ENCODE measurements around the gene OPA1. TPM values are rescaled to one million over a fixed set of nuclear protein-coding genes. Genes with fewer than 3 reads are reported as not detected.

OPA1 gene
- total and polyA plus RNA-seq, 2 of the 13 experiments (the other 11 are each of a cell fraction or from before 2014, with no cell fraction given) = 26.7 to 78.5 TPM

GRCh38 chr3:193693774-193694173 lies 100.8 kb downstream of the OPA1 start (continued):
- TF ChIP-seq, protein P1, sequence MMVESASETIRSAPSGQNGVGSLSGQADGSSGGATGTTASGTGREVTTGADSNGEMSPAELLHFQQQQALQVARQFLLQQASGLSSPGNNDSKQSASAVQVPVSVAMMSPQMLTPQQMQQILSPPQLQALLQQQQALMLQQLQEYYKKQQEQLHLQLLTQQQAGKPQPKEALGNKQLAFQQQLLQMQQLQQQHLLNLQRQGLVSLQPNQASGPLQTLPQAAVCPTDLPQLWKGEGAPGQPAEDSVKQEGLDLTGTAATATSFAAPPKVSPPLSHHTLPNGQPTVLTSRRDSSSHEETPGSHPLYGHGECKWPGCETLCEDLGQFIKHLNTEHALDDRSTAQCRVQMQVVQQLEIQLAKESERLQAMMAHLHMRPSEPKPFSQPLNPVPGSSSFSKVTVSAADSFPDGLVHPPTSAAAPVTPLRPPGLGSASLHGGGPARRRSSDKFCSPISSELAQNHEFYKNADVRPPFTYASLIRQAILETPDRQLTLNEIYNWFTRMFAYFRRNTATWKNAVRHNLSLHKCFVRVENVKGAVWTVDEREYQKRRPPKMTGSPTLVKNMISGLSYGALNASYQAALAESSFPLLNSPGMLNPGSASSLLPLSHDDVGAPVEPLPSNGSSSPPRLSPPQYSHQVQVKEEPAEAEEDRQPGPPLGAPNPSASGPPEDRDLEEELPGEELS (CRISPR knock-in tag; IDR thresholded peaks at IDR 0.05) = peak; percentile 41; the same call in 1 of the 2 replicates
- TF ChIP-seq SOX6 (IDR thresholded peaks at IDR 0.05) (no peak), SOX6 (CRISPR knock-in tag; IDR thresholded peaks at IDR 0.05) (0 out of 2 replicates have a peak, but pooled peaks have one; percentile 46), TCF7 (IDR thresholded peaks at IDR 0.05; ENCODE audit: low read depth) (peak; percentile 77), RXRB (CRISPR knock-in tag; IDR thresholded peaks at IDR 0.05; ENCODE audit: borderline replicate concordance) (peak; percentile 29; the same call in 1 of the 2 replicates), ATF4 (CRISPR knock-in tag; IDR thresholded peaks at IDR 0.05) (peak in 1 of 2 experiments; percentile 75; a peak in 2 of 4 replicates), ETV5 (CRISPR knock-in tag; IDR thresholded peaks at IDR 0.05; ENCODE audit: borderline replicate concordance) (peak; percentile 61; the same call in 1 of the 2 replicates), NFIC (IDR thresholded peaks at IDR 0.05; ENCODE audit: low read length) (peak; percentile 56; the same call in 1 of the 2 replicates), RARA (CRISPR knock-in tag; IDR thresholded peaks at IDR 0.05) (peak; percentile 67; the same call in 1 of the 2 replicates), AHDC1 (CRISPR knock-in tag; IDR thresholded peaks at IDR 0.05; ENCODE audit: borderline replicate concordance) (peak; percentile 58; the same call in 1 of the 2 replicates), NCOA2 (CRISPR knock-in tag; IDR thresholded peaks at IDR 0.05) (peak; percentile 38; the same call in 1 of the 2 replicates), NR2F6 (IDR thresholded peaks at IDR 0.05) (peak; percentile 21; the same call in 1 of the 2 replicates), NR2F6 (CRISPR knock-in tag; IDR thresholded peaks at IDR 0.05) (peak; percentile 12; the same call in 1 of the 2 replicates), ISL2 (CRISPR knock-in tag; IDR thresholded peaks at IDR 0.05) (peak; percentile 61; the same call in 1 of the 2 replicates), ZGPAT (CRISPR knock-in tag; IDR thresholded peaks at IDR 0.05) (peak; percentile 31; the same call in 1 of the 2 replicates), ZBTB7B (CRISPR knock-in tag; IDR thresholded peaks at IDR 0.05) (no peak), HOXA7 (CRISPR knock-in tag; IDR thresholded peaks at IDR 0.05) (no peak), SMAD3 (CRISPR knock-in tag; IDR thresholded peaks at IDR 0.05) (no peak)
